Mesenchymal stem cell (in vitro differentiated cells and primary cell): ENCODE data around the gene PKMYT1.

Source experiments
- DNase-seq: peaks from one replicate; pipeline ENCODE4 v3.0.0-alpha.2; 2013
- H2AFZ ChIP-seq: one replicate; pipeline ENCODE4 v1.6.1; 2013; ENCODE audit warnings: low read depth, mild to moderate bottlenecking, control low read depth, inconsistent platforms, low read length, moderate library complexity
- H2AK5ac ChIP-seq: 2 replicates; pipeline ENCODE4 v1.6.1; 2013; ENCODE audit warnings: low read length, moderate library complexity, mild to moderate bottlenecking, inconsistent platforms; ENCODE audit not compliant: severe bottlenecking
- H2BK120ac ChIP-seq: one replicate; pipeline ENCODE4 v1.6.1; 2013; ENCODE audit warnings: low read depth, mild to moderate bottlenecking, inconsistent platforms, low read length, moderate library complexity
- H2BK12ac ChIP-seq, 2 experiments: one replicate each; pipeline ENCODE4 v1.6.1; 2013; ENCODE audit warnings: inconsistent platforms in 2 of 2, low read length in 2 of 2, mild to moderate bottlenecking in 2 of 2, moderate library complexity in 2 of 2, control low read depth in 1 of 2
- H2BK15ac ChIP-seq: one replicate; pipeline ENCODE4 v1.6.1; 2013; ENCODE audit warnings: mild to moderate bottlenecking, low read depth, inconsistent platforms; ENCODE audit not compliant: poor library complexity, severe bottlenecking
- H2BK5ac ChIP-seq: 2 replicates; pipeline ENCODE4 v1.6.1; 2013; ENCODE audit warnings: low read depth, mild to moderate bottlenecking, low read length, control low read depth, inconsistent platforms; ENCODE audit not compliant: poor library complexity, severe bottlenecking
- H3K14ac ChIP-seq, 2 experiments: one replicate each; pipeline ENCODE4 v1.6.1; 2013; ENCODE audit warnings: inconsistent platforms in 2 of 2, low read length in 2 of 2, control low read depth in 1 of 2, mild to moderate bottlenecking in 1 of 2, moderate library complexity in 1 of 2
- H3K18ac ChIP-seq, 2 experiments: one replicate each; pipeline ENCODE4 v1.6.1; 2013; ENCODE audit warnings: inconsistent platforms in 2 of 2, low read length in 2 of 2, control low read depth in 1 of 2, low read depth in 1 of 2, mild to moderate bottlenecking in 1 of 2
- H3K23ac ChIP-seq, 2 experiments: one replicate each; pipeline ENCODE4 v1.6.1; 2013; ENCODE audit warnings: inconsistent platforms in 2 of 2, low read length in 2 of 2, mild to moderate bottlenecking in 2 of 2, moderate library complexity in 2 of 2, control low read depth in 1 of 2
- H3K27ac ChIP-seq: 2 replicates; pipeline ENCODE4 v1.5.1; 2013; ENCODE audit warnings: mild to moderate bottlenecking, moderate library complexity, low read length, control low read depth, inconsistent platforms; ENCODE audit not compliant: poor library complexity, severe bottlenecking
- H3K27me3 ChIP-seq, 2 experiments: 2 replicates each; pipeline versions ENCODE4 v1.6.1 to v1.7.0; 2013; ENCODE audit warnings: low read length in 2 of 2, mild to moderate bottlenecking in 2 of 2, moderate library complexity in 2 of 2, control low read depth in 1 of 2, inconsistent platforms in 1 of 2; ENCODE audit not compliant: control insufficient read depth in 1 of 2, insufficient read depth in 1 of 2
- H3K36me3 ChIP-seq, 2 experiments: 2 replicates each; pipeline versions ENCODE4 v1.6.1 to v1.7.0; 2013; ENCODE audit warnings: low read length in 2 of 2, control low read depth in 1 of 2, inconsistent platforms in 1 of 2, low read depth in 1 of 2, mild to moderate bottlenecking in 1 of 2; ENCODE audit not compliant: insufficient read depth in 2 of 2, control insufficient read depth in 1 of 2
- H3K4ac ChIP-seq, 2 experiments: one replicate each; pipeline ENCODE4 v1.6.1; 2013; ENCODE audit warnings: inconsistent platforms in 2 of 2, low read length in 2 of 2, mild to moderate bottlenecking in 2 of 2, moderate library complexity in 2 of 2, control low read depth in 1 of 2, low read depth in 1 of 2
- H3K4me1 ChIP-seq: 2 replicates; pipeline ENCODE4 v1.6.1; 2013; ENCODE audit warnings: low read depth, low read length, control low read depth; ENCODE audit not compliant: control insufficient read depth, insufficient read depth
- H3K4me2 ChIP-seq: 2 replicates; pipeline ENCODE4 v1.6.1; 2013; ENCODE audit warnings: low read length, mild to moderate bottlenecking, inconsistent platforms; ENCODE audit not compliant: poor library complexity, severe bottlenecking
- H3K4me3 ChIP-seq, 2 experiments: 2 replicates each; pipeline versions ENCODE4 v1.5.1 to v1.7.0; 2013; ENCODE audit warnings: low read length in 2 of 2, mild to moderate bottlenecking in 2 of 2, control low read depth in 1 of 2, low read depth in 1 of 2; ENCODE audit not compliant: insufficient read depth in 1 of 2
- H3K79me1 ChIP-seq: replicated peaks from 2 replicates; pipeline ENCODE4 v1.6.1; 2013; ENCODE audit warnings: mild to moderate bottlenecking, control low read depth, low read length, inconsistent platforms; ENCODE audit not compliant: poor library complexity, severe bottlenecking
- H3K9ac ChIP-seq: 2 replicates; pipeline ENCODE4 v1.7.0; 2013; ENCODE audit warnings: mild to moderate bottlenecking, low read length, moderate library complexity
- H3K9me3 ChIP-seq: 2 replicates; pipeline ENCODE4 v1.7.0; 2013; ENCODE audit warnings: mild to moderate bottlenecking, low read length; ENCODE audit not compliant: control insufficient read depth
- H4K8ac ChIP-seq: one replicate; pipeline ENCODE4 v1.6.1; 2013; ENCODE audit warnings: inconsistent platforms, mild to moderate bottlenecking, low read length, moderate library complexity
- H4K91ac ChIP-seq: one replicate; pipeline ENCODE4 v1.6.1; 2013; ENCODE audit warnings: mild to moderate bottlenecking, low read length, inconsistent platforms
- WGBS: methylation state at CpG from one replicate; pipeline ENCODE4 v1.1.7; 2013; ENCODE audit warnings: mixed read lengths; 5-methylcytosine and 5-hydroxymethylcytosine counted together

Gene PKMYT1

GRCh38 chr16:2962334-2963073, 17.7 kb downstream of the PKMYT1 start:
- Histone ChIP-seq H3K4me2 (no peak overlapping the region), H3K18ac (no peak overlapping the region), H3K14ac (no peak overlapping the region), H3K36me3 (peaks cover 0 to 5% of the 10 kb centered on the region in 2 experiments), H3K9me3 (no peaks in the 10 kb centered on the region), H3K4ac (no peak overlapping the region), H3K23ac (no peak overlapping the region), H4K8ac (no peak overlapping the region), H3K79me1 (no peaks in the 10 kb centered on the region), H2AFZ (no peak overlapping the region), H3K27me3 (peaks cover 59 to 75% of the 10 kb centered on the region in 2 experiments), H4K91ac (peak overlapping the region; percentile 11), H2BK5ac (no peak overlapping the region), H2BK12ac (no peak overlapping the region), H2BK15ac (no peak overlapping the region), H3K9ac (no peak overlapping the region), H3K4me3 (no peak overlapping the region), H3K27ac (no peak overlapping the region), H2BK120ac (no peak overlapping the region), H3K4me1 (peaks cover 29% of the 10 kb centered on the region), H2AK5ac (no peak overlapping the region)
- no peak for DNase-seq
- 59% methylated on average over 25 of the region's 28 CpGs for WGBS

DNA sequence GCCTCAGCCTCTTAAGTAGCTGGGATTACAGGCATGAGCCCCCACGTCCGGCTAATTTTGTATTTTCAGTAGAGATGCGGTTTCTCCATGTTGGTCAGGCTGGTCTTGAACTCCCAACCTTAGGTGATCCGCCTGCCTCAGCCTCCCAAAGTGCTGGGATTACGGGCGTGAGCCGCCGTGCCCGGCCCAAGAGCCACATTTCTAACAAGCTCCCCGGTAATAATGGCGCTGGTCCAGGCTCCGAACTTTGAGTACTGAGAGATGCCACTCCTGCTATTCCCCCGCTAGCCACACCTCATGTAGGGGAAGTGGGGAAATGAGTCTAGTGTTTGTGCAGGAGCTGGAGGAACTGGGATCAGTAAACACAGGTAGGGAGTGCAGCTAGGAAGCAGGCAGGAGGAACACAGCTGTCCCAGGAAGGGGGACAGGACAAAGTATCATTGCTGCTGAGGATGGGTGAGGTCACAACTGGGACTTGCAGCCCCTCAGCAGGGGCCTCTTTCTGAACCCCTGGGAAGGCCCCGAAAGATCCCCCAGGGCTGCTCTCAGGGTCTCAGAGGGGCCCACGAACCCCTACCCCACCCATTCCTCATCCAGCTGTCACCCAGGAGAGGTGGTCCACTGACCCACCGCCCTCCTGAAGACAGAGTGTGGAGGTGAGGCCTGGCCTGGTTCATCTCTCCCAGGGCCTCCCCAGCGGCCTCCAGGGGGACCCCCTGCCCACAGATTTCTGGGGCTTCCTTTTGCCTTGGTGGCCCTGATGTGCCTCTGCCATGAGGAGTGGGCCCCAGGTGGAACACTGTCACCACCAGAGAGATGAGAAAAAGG, 19.8 kb downstream of the PKMYT1 start:
- Histone ChIP-seq H3K27ac (no peak overlapping the region), H3K14ac (no peak overlapping the region), H2BK5ac (no peak overlapping the region), H3K79me1 (no peaks in the 10 kb centered on the region), H3K36me3 (no peaks in the 10 kb centered on the region), H3K27me3 (peaks cover 45 to 76% of the 10 kb centered on the region in 2 experiments), H2AK5ac (no peak overlapping the region), H4K91ac (no peak overlapping the region), H3K4me3 (no peak overlapping the region), H2BK15ac (no peak overlapping the region), H3K18ac (no peak overlapping the region), H4K8ac (no peak overlapping the region), H2BK120ac (no peak overlapping the region), H2AFZ (no peak overlapping the region), H3K4me2 (no peak overlapping the region), H3K9me3 (no peaks in the 10 kb centered on the region), H2BK12ac (no peak overlapping the region), H3K23ac (no peak overlapping the region), H3K4ac (no peak overlapping the region), H3K4me1 (peaks cover 25% of the 10 kb centered on the region), H3K9ac (no peak overlapping the region)
- WGBS: 83% methylated on average over 17 of the region's 17 CpGs
- no peak for DNase-seq

DNA sequence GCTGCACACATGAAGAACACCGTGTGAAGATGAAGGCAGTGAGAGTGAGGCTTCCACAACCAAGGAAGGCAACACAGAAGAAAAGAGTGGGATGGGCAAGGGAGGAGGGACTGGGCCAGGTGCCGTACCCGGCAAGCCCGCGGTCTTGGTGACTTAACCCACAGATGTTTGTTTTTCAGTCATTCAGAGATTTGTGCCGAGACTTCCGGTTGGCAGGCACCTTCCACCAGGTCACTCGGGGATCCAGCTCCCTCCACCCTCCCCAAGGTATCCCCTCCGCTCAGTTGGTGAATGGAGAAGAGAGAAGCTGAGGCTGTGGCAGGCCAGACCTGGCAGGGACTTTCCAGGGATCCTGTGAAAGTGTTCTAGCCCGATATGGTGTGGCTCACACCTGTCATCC, 21.0 kb downstream of the PKMYT1 start:
- no peak overlapping the region for H3K9ac ChIP-seq
- H2BK15ac ChIP-seq: no peak overlapping the region
- H4K91ac ChIP-seq: no peak overlapping the region
- no peak overlapping the region for H3K4ac ChIP-seq
- DNase-seq: no peak
- WGBS: 85% methylated on average over 10 of the region's 10 CpGs
- H4K8ac ChIP-seq: no peak overlapping the region
- no peaks in the 10 kb centered on the region for H3K79me1 ChIP-seq
- H3K36me3 ChIP-seq: no peaks in the 10 kb centered on the region
- no peak overlapping the region for H2AK5ac ChIP-seq
- no peak overlapping the region for H2BK12ac ChIP-seq
- no peak overlapping the region for H3K27ac ChIP-seq
- no peaks in the 10 kb centered on the region for H3K9me3 ChIP-seq
- H3K27me3 ChIP-seq: peaks cover 37 to 79% of the 10 kb centered on the region in 2 experiments
- peaks cover 15% of the 10 kb centered on the region for H3K4me1 ChIP-seq
- no peak overlapping the region for H3K18ac ChIP-seq
- no peak overlapping the region for H2AFZ ChIP-seq
- H2BK5ac ChIP-seq: no peak overlapping the region
- no peak overlapping the region for H3K14ac ChIP-seq
- no peak overlapping the region for H3K4me3 ChIP-seq
- no peak overlapping the region for H2BK120ac ChIP-seq
- no peak overlapping the region for H3K4me2 ChIP-seq
- no peak overlapping the region for H3K23ac ChIP-seq

DNA sequence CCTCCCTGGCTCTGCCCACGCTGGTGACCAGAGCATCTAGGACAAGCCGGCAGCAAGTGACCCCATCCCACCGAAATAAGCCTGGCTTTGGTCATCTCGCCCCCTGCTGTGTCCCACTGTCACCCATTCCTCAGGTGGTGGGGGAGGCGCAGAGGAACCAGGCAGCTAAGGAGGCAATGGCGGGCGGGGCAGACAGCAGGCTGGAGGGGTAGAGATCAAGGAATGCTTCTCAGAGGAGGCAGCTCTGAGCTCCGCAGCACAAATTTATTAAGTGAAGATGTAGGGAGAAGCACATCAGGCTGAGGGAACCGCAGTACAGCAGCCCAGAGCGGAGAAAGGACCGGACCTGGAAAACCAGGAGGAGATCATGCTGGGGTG, 23.7 kb downstream of the PKMYT1 start:
- Histone ChIP-seq H3K14ac (no peak overlapping the region), H2BK12ac (no peak overlapping the region), H3K9me3 (no peaks in the 10 kb centered on the region), H3K18ac (no peak overlapping the region), H3K79me1 (no peaks in the 10 kb centered on the region), H3K4me2 (no peak overlapping the region), H3K9ac (no peak overlapping the region), H4K91ac (no peak overlapping the region), H2AK5ac (no peak overlapping the region), H2BK5ac (no peak overlapping the region), H3K36me3 (no peaks in the 10 kb centered on the region), H2BK120ac (no peak overlapping the region), H2AFZ (no peak overlapping the region), H3K27ac (no peak overlapping the region), H4K8ac (no peak overlapping the region), H3K4me3 (no peak overlapping the region), H3K4ac (no peak overlapping the region), H3K4me1 (peaks cover 2% of the 10 kb centered on the region), H3K27me3 (peaks cover 15 to 72% of the 10 kb centered on the region in 2 experiments), H3K23ac (no peak overlapping the region), H2BK15ac (no peak overlapping the region)
- no peak for DNase-seq
- WGBS: 76% methylated on average over 11 of the region's 11 CpGs
